ENCODE results near the gene AMY1A. TPM values are rescaled to one million over a fixed set of nuclear protein-coding genes. Genes with fewer than 3 reads are reported as not detected.
"Not testable (repeated sequence)": the region's sequence is repeated elsewhere in the genome, so short reads cannot be mapped to it uniquely, and the experiment has no call there.

Gene AMY1A
- not detected for total RNA-seq

GRCh38 chr1:103655460-103655859, at the start of gene AMY1A:
AMY1A (plus strand) TSS chr1:103655760; CDS start chr1:103656331, 571 bp downstream.
- not testable (repeated sequence) for H3K4me3 ChIP-seq; H3K27ac ChIP-seq; H3K4me1 ChIP-seq (ENCODE audit: control insufficient read depth in 1 of 2, low read depth in 2 of 2); H3K36me3 ChIP-seq; DNase-seq (ENCODE audit: low spot score); H3K9me3 ChIP-seq; ATAC-seq (ENCODE audit: insufficient number of reproducible peaks, low FRiP score, low read depth); H3K27me3 ChIP-seq (replicated peaks; ENCODE audit: insufficient read depth)

- no peaks in the 10 kb centered on the region for H3K27me3 ChIP-seq (replicated peaks; ENCODE audit: insufficient read depth)
- no peak for TF ChIP-seq CTCF (IDR thresholded peaks at IDR 0.05)
- no peak for ATAC-seq (ENCODE audit: insufficient number of reproducible peaks, low FRiP score, low read depth)
Measured at GRCh38 chr1:103616362-103616761, 39.2 kb upstream of the AMY1A start.

GRCh38 chr1:103616994-103617477, 38.5 kb upstream of the AMY1A start, which contains the start of gene AMY2A:
AMY2A (plus strand) TSS chr1:103617427; CDS start chr1:103617441, 14 bp downstream.
- ATAC-seq (ENCODE audit: insufficient number of reproducible peaks, low FRiP score, low read depth); DNase-seq (ENCODE audit: low spot score); H3K27me3 ChIP-seq (replicated peaks; ENCODE audit: insufficient read depth); H3K9me3 ChIP-seq; H3K4me3 ChIP-seq; H3K27ac ChIP-seq; H3K36me3 ChIP-seq; H3K4me1 ChIP-seq (ENCODE audit: control insufficient read depth in 1 of 2, low read depth in 2 of 2): not testable (repeated sequence)

More at GRCh38 chr1:103616362-103616761, 39.2 kb upstream of the AMY1A start:
- DNase-seq (ENCODE audit: low spot score), result no peak
- no peak overlapping the region for H3K27ac ChIP-seq
- no peaks in the 10 kb centered on the region for H3K4me1 ChIP-seq (ENCODE audit: control insufficient read depth in 1 of 2, low read depth in 2 of 2)
- H3K9me3 ChIP-seq, result no peaks in the 10 kb centered on the region
- no peaks in the 10 kb centered on the region for H3K36me3 ChIP-seq
- no peak overlapping the region for H3K4me3 ChIP-seq

- not testable (repeated sequence) for H3K27ac ChIP-seq; DNase-seq (ENCODE audit: low spot score); H3K9me3 ChIP-seq; H3K36me3 ChIP-seq; H3K27me3 ChIP-seq (replicated peaks; ENCODE audit: insufficient read depth); H3K4me1 ChIP-seq (ENCODE audit: control insufficient read depth in 1 of 2, low read depth in 2 of 2); H3K4me3 ChIP-seq; ATAC-seq (ENCODE audit: insufficient number of reproducible peaks, low FRiP score, low read depth)
Measured at GRCh38 chr1:103627436-103627835, 28.1 kb upstream of the AMY1A start.

GRCh38 chr1:103641194-103641593, 14.4 kb upstream of the AMY1A start:
- not testable (repeated sequence) for H3K4me3 ChIP-seq; H3K27ac ChIP-seq; H3K27me3 ChIP-seq (replicated peaks; ENCODE audit: insufficient read depth); ATAC-seq (ENCODE audit: insufficient number of reproducible peaks, low FRiP score, low read depth); H3K36me3 ChIP-seq; H3K9me3 ChIP-seq; H3K4me1 ChIP-seq (ENCODE audit: control insufficient read depth in 1 of 2, low read depth in 2 of 2); DNase-seq (ENCODE audit: low spot score)

- not testable (repeated sequence) for H3K4me1 ChIP-seq (ENCODE audit: control insufficient read depth in 1 of 2, low read depth in 2 of 2); ATAC-seq (ENCODE audit: insufficient number of reproducible peaks, low FRiP score, low read depth); H3K36me3 ChIP-seq; DNase-seq (ENCODE audit: low spot score); H3K27me3 ChIP-seq (replicated peaks; ENCODE audit: insufficient read depth); H3K4me3 ChIP-seq; H3K27ac ChIP-seq; H3K9me3 ChIP-seq
Measured at GRCh38 chr1:103643908-103644307, 11.7 kb upstream of the AMY1A start.

- not testable (repeated sequence) for ATAC-seq (ENCODE audit: insufficient number of reproducible peaks, low FRiP score, low read depth); H3K36me3 ChIP-seq; H3K27me3 ChIP-seq (replicated peaks; ENCODE audit: insufficient read depth); H3K4me3 ChIP-seq; H3K9me3 ChIP-seq; DNase-seq (ENCODE audit: low spot score); H3K27ac ChIP-seq; H3K4me1 ChIP-seq (ENCODE audit: control insufficient read depth in 1 of 2, low read depth in 2 of 2)
Measured at GRCh38 chr1:103650305-103650704, 5.3 kb upstream of the AMY1A start.

- not testable (repeated sequence) for H3K4me1 ChIP-seq (ENCODE audit: control insufficient read depth in 1 of 2, low read depth in 2 of 2); H3K4me3 ChIP-seq; ATAC-seq (ENCODE audit: insufficient number of reproducible peaks, low FRiP score, low read depth); H3K9me3 ChIP-seq; H3K36me3 ChIP-seq; H3K27me3 ChIP-seq (replicated peaks; ENCODE audit: insufficient read depth); H3K27ac ChIP-seq; DNase-seq (ENCODE audit: low spot score)
Measured at GRCh38 chr1:103650889-103651288, 4.7 kb upstream of the AMY1A start.

GRCh38 chr1:103654133-103654532, 1.4 kb upstream of the AMY1A start:
- H3K27me3 ChIP-seq (replicated peaks; ENCODE audit: insufficient read depth); H3K4me3 ChIP-seq; DNase-seq (ENCODE audit: low spot score); H3K4me1 ChIP-seq (ENCODE audit: control insufficient read depth in 1 of 2, low read depth in 2 of 2); H3K36me3 ChIP-seq; H3K27ac ChIP-seq; H3K9me3 ChIP-seq; ATAC-seq (ENCODE audit: insufficient number of reproducible peaks, low FRiP score, low read depth): not testable (repeated sequence)

GRCh38 chr1:103676335-103676734, 20.8 kb downstream of the AMY1A start:
- H3K4me3 ChIP-seq; H3K36me3 ChIP-seq; H3K27me3 ChIP-seq (replicated peaks; ENCODE audit: insufficient read depth); ATAC-seq (ENCODE audit: insufficient number of reproducible peaks, low FRiP score, low read depth); H3K9me3 ChIP-seq; DNase-seq (ENCODE audit: low spot score); H3K4me1 ChIP-seq (ENCODE audit: control insufficient read depth in 1 of 2, low read depth in 2 of 2); H3K27ac ChIP-seq: not testable (repeated sequence)

- not testable (repeated sequence) for H3K36me3 ChIP-seq; H3K4me1 ChIP-seq (ENCODE audit: control insufficient read depth in 1 of 2, low read depth in 2 of 2); DNase-seq (ENCODE audit: low spot score); ATAC-seq (ENCODE audit: insufficient number of reproducible peaks, low FRiP score, low read depth); H3K27me3 ChIP-seq (replicated peaks; ENCODE audit: insufficient read depth); H3K9me3 ChIP-seq; H3K4me3 ChIP-seq; H3K27ac ChIP-seq
Measured at GRCh38 chr1:103696110-103696509, 40.5 kb downstream of the AMY1A start, which contains the start of gene AMY1B. AMY1B (minus strand) TSS chr1:103696210; CDS start chr1:103695639, 571 bp downstream.

GRCh38 chr1:103697430-103697829, 41.9 kb downstream of the AMY1A start:
- not testable (repeated sequence) for H3K27ac ChIP-seq; ATAC-seq (ENCODE audit: insufficient number of reproducible peaks, low FRiP score, low read depth); H3K27me3 ChIP-seq (replicated peaks; ENCODE audit: insufficient read depth); H3K9me3 ChIP-seq; H3K4me1 ChIP-seq (ENCODE audit: control insufficient read depth in 1 of 2, low read depth in 2 of 2); H3K4me3 ChIP-seq; H3K36me3 ChIP-seq; DNase-seq (ENCODE audit: low spot score)
